Esophagus mucosa (tissue), 1 donor: Measurements from ENCODE around the gene ITGB2. TPM values are rescaled to one million over a fixed set of nuclear protein-coding genes. Genes with fewer than 3 reads are reported as not detected.

ENCODE experiments used
- ATAC-seq: fragments of 200-7000 bp; cut with Tn5 transposase; one replicate; pipeline ENCODE4 v1.9.1; 2020
- total RNA-seq: library from RNA; stranded (reverse); gene quantifications from one replicate; pipeline ENCODE4 v1.2.4, GENCODE V29; 2023
- donor health status: DM: yes; HTN: yes; CAD: no.

Gene ITGB2
- total RNA-seq, 1 donor from 2014 or later = 7.1 TPM

GRCh38 chr21:44846485-44847260 lies 74.0 kb downstream of the ITGB2 start:
- peak; percentile 78 for ATAC-seq

DNA sequence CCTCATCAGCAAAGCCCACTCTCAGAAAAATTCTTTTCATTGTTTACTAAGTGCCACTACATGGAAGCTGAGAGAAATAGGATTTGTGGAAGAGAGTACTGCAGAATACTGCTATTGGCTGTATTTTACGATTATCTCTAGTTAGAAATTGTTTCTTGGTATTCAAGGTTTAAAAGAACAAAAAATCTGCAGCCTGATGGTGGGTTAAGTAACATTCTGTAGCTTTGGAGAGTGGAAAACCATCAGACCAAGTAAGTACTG lies 74.5 kb downstream of the ITGB2 start:
- no peak for ATAC-seq

DNA sequence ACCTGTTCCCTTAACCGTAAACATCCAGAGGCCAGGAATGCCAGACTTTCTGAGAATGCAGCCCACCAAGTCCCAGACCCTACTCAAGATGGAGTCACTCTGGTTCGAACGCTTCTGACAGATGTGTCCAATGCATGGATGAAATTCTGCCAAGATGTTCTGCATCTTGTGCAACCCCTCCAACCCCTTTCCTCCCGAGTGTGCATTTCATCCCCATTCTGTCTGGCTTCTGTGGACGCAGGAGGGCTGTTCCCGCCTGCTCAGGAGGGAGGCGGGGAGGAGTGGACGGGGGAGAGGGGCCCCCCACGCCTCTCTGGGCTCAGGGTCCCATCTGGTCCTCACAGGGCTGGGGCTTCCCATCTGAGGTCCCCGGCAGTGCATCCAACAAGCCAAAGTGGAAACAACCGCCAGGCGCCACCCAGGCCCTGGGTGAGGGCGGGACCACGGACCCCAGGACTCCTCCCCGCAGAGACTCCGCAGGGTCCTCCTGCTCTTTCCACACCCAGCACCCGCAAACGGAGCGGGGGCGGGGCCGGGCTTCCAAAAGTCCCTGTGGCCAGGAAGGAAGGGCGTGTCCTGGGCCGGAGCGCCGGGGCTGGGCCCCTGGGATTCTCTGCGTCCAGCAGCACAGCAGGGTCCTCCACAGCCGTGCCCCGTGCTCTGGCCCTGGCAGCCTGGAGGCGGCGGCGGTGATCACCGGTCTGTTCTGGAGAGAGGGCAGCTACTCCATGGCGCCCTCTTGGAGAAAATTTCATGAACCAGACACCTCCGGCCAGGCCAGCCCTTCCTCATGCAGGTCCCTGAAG lies 75.1 kb downstream of the ITGB2 start:
- peak; percentile 53 for ATAC-seq

- ATAC-seq = no peak
Measured at GRCh38 chr21:44844256-44844655, 76.4 kb downstream of the ITGB2 start.

GRCh38 chr21:44842721-44843445 lies 77.8 kb downstream of the ITGB2 start:
- no peak for ATAC-seq

DNA sequence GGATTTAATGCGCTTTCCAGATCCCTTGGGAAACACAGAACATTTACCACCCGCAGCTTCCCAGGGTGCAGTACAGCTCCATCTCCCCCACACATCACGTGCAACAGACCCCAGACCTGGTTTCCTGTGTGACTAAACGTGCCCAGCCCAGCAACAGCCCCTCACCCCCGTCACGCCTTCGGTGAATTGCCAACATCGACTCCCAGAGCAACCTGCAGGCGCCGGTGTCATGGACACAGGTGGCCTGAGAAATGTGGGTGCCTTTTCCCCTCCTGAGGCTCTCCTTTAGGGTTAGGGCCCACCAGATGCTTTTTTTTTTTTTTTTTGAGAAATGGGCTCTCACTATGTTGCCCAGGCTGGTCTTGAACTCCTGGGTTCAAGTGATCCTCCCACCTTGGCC lies 78.6 kb downstream of the ITGB2 start:
- no peak for ATAC-seq

GRCh38 chr21:44840771-44841170 lies 79.9 kb downstream of the ITGB2 start:
- no peak for ATAC-seq

GRCh38 chr21:44838951-44839350 lies 81.7 kb downstream of the ITGB2 start:
- no peak for ATAC-seq

DNA sequence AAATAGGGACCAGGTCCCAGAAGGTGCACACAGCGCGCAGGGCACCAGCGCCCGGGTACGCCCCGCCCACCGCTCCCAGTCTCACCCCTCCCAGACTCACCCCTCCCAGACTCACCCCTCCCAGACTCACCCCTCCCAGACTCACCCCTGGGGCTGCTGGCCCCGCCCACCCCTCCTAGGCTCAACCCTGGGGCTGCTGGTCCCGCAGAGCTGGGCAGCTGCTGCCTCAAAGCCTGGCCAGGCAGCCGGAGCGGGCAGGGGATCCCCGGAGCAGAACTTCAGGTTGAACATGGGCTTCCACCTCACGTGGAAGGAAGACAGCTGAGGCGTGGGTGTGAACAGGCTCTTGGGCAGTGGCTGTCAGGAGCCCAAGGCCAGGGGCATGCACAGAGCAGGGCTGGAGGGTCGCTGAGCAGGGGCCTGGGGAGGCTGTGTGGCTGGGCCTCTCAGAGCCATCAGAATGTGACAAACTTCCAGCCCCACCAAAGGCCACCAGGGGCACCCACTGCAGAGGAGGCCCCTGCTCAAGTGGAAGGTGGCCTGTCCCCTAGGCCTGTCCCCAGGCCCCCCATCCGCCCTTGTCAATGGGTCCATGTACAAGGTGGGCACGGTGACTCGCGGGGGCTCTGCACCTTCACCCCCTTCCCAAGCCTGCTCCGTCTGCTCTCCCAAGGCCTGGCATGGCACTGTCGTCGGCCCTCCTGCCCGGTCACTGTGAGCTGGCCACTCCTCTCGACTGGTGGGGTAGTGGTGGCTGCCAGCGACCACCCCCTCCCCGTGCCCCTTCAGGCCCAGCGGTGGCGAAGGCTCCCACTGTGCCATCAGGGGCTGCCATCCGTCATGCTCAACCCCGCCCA lies 82.4 kb downstream of the ITGB2 start:
- peak; percentile 33 for ATAC-seq

GRCh38 chr21:44837537-44837936 lies 83.2 kb downstream of the ITGB2 start:
- peak; percentile 3 for ATAC-seq

DNA sequence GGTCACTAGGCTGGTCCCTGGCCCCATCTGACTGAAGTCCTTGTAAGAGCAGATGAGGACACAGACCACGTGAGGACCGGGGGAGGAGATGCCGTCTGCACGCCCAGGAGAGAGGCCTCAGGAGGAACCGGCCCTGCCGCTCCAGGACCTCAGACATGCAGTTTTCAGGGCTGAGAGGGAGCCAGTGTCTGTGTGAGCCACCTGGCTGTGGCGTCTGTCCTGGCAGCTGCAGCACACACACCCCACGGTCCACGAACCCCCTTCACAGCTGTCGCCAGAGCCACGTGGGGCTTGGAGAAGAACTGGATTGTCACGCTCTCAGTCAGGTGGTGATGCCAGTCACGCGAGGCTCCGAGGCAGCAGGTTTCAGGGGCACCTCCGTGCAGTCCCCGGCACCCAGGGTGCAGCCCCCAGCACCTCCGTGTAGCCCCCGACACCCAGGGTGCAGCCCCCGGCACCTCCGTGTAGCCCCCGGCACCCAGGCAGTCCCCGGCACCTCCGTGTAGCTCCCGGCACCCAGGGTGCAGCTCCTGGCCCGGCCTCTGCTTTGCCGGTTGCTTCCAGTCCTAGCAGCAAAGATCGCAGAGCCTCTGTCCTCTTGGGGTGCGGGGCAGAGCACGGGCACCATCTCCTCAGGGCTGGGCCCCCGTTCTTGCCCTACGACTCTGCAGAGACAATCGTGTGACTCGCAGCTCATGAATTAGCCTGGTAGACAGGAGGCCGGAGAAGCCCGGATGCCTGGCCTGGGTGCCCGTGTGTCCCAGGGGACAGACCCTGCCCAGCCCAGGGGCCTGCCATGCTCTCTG lies 83.8 kb downstream of the ITGB2 start:
- peak; percentile 77 for ATAC-seq

GRCh38 chr21:44836349-44836665 lies 84.4 kb downstream of the ITGB2 start:
- ATAC-seq = no peak

Other genes starting within 250 kb of the ITGB2 start
- not detected for gene KRTAP12-1, start 238.7 kb downstream of the ITGB2 start, total RNA-seq
- not detected for gene KRTAP10-12, start 223.7 kb downstream of the ITGB2 start, total RNA-seq
- gene TSPEAR, start 209.3 kb downstream of the ITGB2 start, total RNA-seq = 0.08 TPM
- 35.8 TPM for gene UBE2G2, start 119.1 kb downstream of the ITGB2 start, total RNA-seq
- gene SUMO3, start 102.8 kb downstream of the ITGB2 start, total RNA-seq = 51.9 TPM
- gene PTTG1IP, start 47.2 kb downstream of the ITGB2 start, total RNA-seq = 67.1 TPM
- gene SLX9, start 19.1 kb upstream of the ITGB2 start, total RNA-seq = 27.2 TPM
- 5.9 TPM for gene ADARB1, start 153.7 kb upstream of the ITGB2 start, total RNA-seq